ENCODE measurements around the gene IMPACT. TPM values are rescaled to one million over a fixed set of nuclear protein-coding genes. Genes with fewer than 3 reads are reported as not detected.

The IMPACT gene
- total RNA-seq, 1 experiment from 2014 or later = 88.3 TPM

DNA sequence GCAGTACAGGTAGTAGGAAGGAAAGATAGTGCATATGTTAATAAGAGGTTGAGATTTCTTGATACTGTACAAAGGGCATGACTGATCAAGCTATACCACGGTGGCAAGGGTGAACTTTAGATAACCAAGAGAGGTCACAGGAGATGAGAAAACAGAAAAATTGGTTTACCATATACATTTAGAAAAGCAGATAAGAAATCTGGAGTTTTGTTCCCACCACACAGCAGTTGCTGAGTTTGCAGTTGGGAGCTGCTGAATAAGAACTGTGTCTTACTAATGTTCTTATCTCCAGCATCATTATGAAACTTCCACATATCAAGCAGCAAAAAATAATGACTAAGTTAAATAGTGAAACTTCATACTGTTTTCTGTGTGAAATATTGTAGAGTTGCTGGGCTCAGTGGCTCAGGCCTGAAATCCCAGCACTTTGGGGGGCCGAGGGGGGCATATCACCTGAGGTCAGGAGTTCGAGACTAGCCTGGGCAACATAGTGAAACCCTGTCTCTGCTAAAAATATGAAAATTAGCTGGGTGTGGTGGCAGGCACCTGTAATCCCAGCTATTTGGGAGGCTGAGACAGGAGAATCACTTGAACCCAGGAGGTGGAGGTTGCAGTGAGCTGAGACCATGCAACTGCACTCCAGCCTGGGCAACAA is 12.0 kb upstream of the IMPACT start:
- BruUV-seq (replicated peaks) = no TSS peak
- intact Hi-C loops (cut with micrococcal nuclease) = no loop called here

DNA sequence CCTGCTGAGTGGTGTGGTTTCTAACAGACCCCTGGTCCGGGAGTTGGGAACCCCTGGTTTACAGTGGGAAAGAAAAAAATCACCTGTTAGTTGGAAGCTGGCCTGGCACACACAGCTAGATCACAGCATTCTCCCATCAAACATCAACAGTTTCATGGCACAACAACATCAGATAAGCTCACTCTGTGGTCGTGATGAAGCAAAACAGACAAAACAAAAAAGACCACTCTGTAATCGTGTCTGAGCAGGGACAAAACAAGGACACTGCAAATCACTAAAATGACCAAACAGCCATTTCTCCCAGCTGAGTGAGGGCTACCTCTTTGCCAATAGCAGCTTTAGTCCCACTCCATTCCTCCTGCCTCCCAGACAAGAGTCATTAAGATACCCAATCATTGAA is 9.0 kb upstream of the IMPACT start:
- no peak overlapping the region for H3K27ac Mint-ChIP-seq (ENCODE audit: low read depth, unreplicated experiment)
- H3K36me3 Mint-ChIP-seq (ENCODE audit: insufficient read depth, unreplicated experiment) = no peaks in the 10 kb centered on the region
- ChIA-PET POLR2A (interaction anchor here (0.6 kb wide), 1 partner anchor 146 kb away, joined by 3 read pairs; no protein-coding TSS in a partner anchor), CTCF (interaction anchor here (0.9 to 1.3 kb wide), 2 partner anchors 58 to 241 kb away, joined by 3 to 4 read pairs; no protein-coding TSS in a partner anchor)
- intact Hi-C loops (cut with micrococcal nuclease) = no loop called here
- no peak for DNase-seq (ENCODE audit: unreplicated experiment)
- no peaks in the 10 kb centered on the region for H3K9me3 Mint-ChIP-seq (ENCODE audit: unreplicated experiment)
- H3K4me1 Mint-ChIP-seq (ENCODE audit: insufficient read depth, unreplicated experiment) = peaks cover 9% of the 10 kb centered on the region
- H3K27me3 Mint-ChIP-seq (ENCODE audit: insufficient read depth, unreplicated experiment) = no peaks in the 10 kb centered on the region
- no peak overlapping the region for H3K4me3 Mint-ChIP-seq (ENCODE audit: unreplicated experiment)
- no peak for TF ChIP-seq CTCF (IDR thresholded peaks at IDR 0.05; ENCODE audit: unreplicated experiment)
- no TSS peak for BruUV-seq (replicated peaks)

More for the DNA sequence above, 12.0 kb upstream of the IMPACT start:
- H3K36me3 Mint-ChIP-seq (ENCODE audit: insufficient read depth, unreplicated experiment) = no peaks in the 10 kb centered on the region
- ChIA-PET POLR2A (interaction anchor here (0.7 to 2.9 kb wide), 3 partner anchors 12 to 17 kb away, joined by 3 to 15 read pairs (median 4); partner anchors contain the start of genes IMPACT and OSBPL1A), CTCF (interaction anchor here (1.0 to 5.5 kb wide), 11 partner anchors 10 to 238 kb away, joined by 3 to 66 read pairs (median 3); partner anchors contain the start of gene IMPACT)
- no peak overlapping the region for H3K27ac Mint-ChIP-seq (ENCODE audit: low read depth, unreplicated experiment)
- H3K9me3 Mint-ChIP-seq (ENCODE audit: unreplicated experiment) = no peaks in the 10 kb centered on the region
- H3K4me3 Mint-ChIP-seq (ENCODE audit: unreplicated experiment) = no peak overlapping the region
- DNase-seq (ENCODE audit: unreplicated experiment) = no peak
- TF ChIP-seq CTCF (IDR thresholded peaks at IDR 0.05; ENCODE audit: unreplicated experiment) = no peak
- no peaks in the 10 kb centered on the region for H3K27me3 Mint-ChIP-seq (ENCODE audit: insufficient read depth, unreplicated experiment)
- H3K4me1 Mint-ChIP-seq (ENCODE audit: insufficient read depth, unreplicated experiment) = peaks cover 9% of the 10 kb centered on the region

DNA sequence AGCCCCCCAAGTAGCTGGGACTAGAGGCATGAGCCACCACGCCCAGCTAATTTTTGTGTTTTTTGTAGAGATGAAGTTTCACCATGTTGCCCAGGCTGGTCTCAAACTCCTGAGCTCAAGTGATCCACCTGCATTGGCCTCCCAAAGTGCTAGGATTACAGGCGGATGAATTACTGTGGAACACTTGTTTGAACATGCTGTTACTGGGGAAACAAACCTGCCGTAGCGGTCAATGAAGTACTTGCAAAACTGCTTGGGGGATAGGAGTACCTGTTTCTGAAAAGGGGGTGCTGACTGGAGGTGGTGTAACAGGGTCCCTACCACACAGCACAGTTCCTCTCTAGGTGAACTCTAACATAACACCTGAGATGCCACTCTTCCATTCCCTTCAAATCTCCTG is 5.9 kb upstream of the IMPACT start:
- no peak overlapping the region for H3K27ac Mint-ChIP-seq (ENCODE audit: low read depth, unreplicated experiment)
- POLR2A ChIA-PET = interaction anchor here (0.6 kb wide), 1 partner anchor 79 kb away, joined by 3 read pairs; no protein-coding TSS in a partner anchor
- TF ChIP-seq CTCF (IDR thresholded peaks at IDR 0.05; ENCODE audit: unreplicated experiment) = no peak
- no TSS peak for BruUV-seq (replicated peaks)
- intact Hi-C loops (cut with micrococcal nuclease) = no loop called here
- no peaks in the 10 kb centered on the region for H3K36me3 Mint-ChIP-seq (ENCODE audit: insufficient read depth, unreplicated experiment)
- H3K27me3 Mint-ChIP-seq (ENCODE audit: insufficient read depth, unreplicated experiment) = no peaks in the 10 kb centered on the region
- CTCF ChIA-PET = interaction anchor here (1.0 to 1.3 kb wide), 2 partner anchors 8 to 60 kb away, joined by 3 to 4 read pairs; no protein-coding TSS in a partner anchor
- no peak overlapping the region for H3K4me3 Mint-ChIP-seq (ENCODE audit: unreplicated experiment)
- DNase-seq (ENCODE audit: unreplicated experiment) = no peak
- no peaks in the 10 kb centered on the region for H3K9me3 Mint-ChIP-seq (ENCODE audit: unreplicated experiment)
- H3K4me1 Mint-ChIP-seq (ENCODE audit: insufficient read depth, unreplicated experiment) = no peaks in the 10 kb centered on the region

DNA sequence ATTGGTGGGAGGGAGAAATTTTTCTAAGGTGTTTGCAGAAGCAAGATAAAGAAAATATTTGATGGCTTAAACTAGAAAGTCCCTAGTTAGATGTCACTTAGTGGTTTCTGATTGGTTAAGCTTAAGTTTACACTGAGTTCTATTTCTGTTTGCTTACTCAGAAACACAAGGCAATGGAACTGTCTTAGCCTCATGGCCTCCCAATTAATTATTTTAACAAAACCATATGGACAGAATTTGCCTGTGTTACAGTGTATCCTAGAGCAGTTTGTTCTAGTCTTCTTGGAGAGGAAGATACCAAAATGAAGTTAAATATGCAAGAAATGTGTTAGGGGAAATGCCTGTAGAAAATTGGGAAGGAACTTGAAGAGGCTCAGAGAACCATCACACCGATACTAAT is 4.6 kb upstream of the IMPACT start:
- no TSS peak for BruUV-seq (replicated peaks)
- Mint-ChIP-seq H3K9me3 (ENCODE audit: unreplicated experiment) (no peaks in the 10 kb centered on the region), H3K4me3 (ENCODE audit: unreplicated experiment) (no peak overlapping the region), H3K36me3 (ENCODE audit: insufficient read depth, unreplicated experiment) (peaks cover under 1% of the 10 kb centered on the region), H3K4me1 (ENCODE audit: insufficient read depth, unreplicated experiment) (no peaks in the 10 kb centered on the region), H3K27ac (ENCODE audit: low read depth, unreplicated experiment) (no peak overlapping the region), H3K27me3 (ENCODE audit: insufficient read depth, unreplicated experiment) (no peaks in the 10 kb centered on the region)
- CTCF ChIA-PET = interaction anchor here (1.3 kb wide), 1 partner anchor 12 kb away, joined by 3 read pairs; no protein-coding TSS in a partner anchor
- no peak for TF ChIP-seq CTCF (IDR thresholded peaks at IDR 0.05; ENCODE audit: unreplicated experiment)
- no peak for DNase-seq (ENCODE audit: unreplicated experiment)
- intact Hi-C loops (cut with micrococcal nuclease) = no loop called here
- POLR2A ChIA-PET = interaction anchor here (0.7 to 1.3 kb wide), 2 partner anchors 24 to 151 kb away, joined by 3 to 6 read pairs; partner anchors contain the start of gene OSBPL1A
